Fibroblast of lung (primary cell): Measurements from ENCODE around the gene ZNF639.

Experiments used
- EZH2 ChIP-seq: IDR thresholded peaks from 2 replicates; pipeline ENCODE4 v1.5.1; 2012; ENCODE audit warnings: low read length, control low read depth, mild to moderate bottlenecking; ENCODE audit errors: missing control alignments
- TF ChIP-seq, protein P1 (sequence below), 2 donors: IDR thresholded peaks in 1 of 2; conservative IDR thresholded peaks in 1 of 2; 1 replicate in 1 of 2; 2 replicates in 1 of 2; pipeline ENCODE4 v1.5.1; 2011 to 2012; ENCODE audit warnings: low read length in 2 of 2, control low read depth in 1 of 2, inconsistent platforms in 1 of 2, low read depth in 1 of 2, mild to moderate bottlenecking in 1 of 2

- TF ChIP-seq, protein P1, sequence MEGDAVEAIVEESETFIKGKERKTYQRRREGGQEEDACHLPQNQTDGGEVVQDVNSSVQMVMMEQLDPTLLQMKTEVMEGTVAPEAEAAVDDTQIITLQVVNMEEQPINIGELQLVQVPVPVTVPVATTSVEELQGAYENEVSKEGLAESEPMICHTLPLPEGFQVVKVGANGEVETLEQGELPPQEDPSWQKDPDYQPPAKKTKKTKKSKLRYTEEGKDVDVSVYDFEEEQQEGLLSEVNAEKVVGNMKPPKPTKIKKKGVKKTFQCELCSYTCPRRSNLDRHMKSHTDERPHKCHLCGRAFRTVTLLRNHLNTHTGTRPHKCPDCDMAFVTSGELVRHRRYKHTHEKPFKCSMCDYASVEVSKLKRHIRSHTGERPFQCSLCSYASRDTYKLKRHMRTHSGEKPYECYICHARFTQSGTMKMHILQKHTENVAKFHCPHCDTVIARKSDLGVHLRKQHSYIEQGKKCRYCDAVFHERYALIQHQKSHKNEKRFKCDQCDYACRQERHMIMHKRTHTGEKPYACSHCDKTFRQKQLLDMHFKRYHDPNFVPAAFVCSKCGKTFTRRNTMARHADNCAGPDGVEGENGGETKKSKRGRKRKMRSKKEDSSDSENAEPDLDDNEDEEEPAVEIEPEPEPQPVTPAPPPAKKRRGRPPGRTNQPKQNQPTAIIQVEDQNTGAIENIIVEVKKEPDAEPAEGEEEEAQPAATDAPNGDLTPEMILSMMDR (conservative IDR thresholded peaks at IDR 0.05 in 1 of 2, IDR thresholded peaks at IDR 0.05 in 1 of 2; ENCODE audit: low read depth in 1 of 2, low read length in 2 of 2): no peak
- no peak for TF ChIP-seq EZH2
These were observed 14.8 kb upstream of the ZNF639 start for GRCh38 chr3:179308001-179308400.
